GM23248 (cell line): ENCODE results near the gene PAX7.

Experiments
- EZH2 ChIP-seq: fragments of 200-600 bp; sonication (generic); IDR thresholded peaks from 2 replicates; pipeline ENCODE4 v1.6.1; 2018; ENCODE audit warnings: antibody characterized with exemption, mild to moderate bottlenecking; ENCODE audit not compliant: insufficient read depth, poor library complexity, severe bottlenecking
- EZH2phosphoT487 ChIP-seq: fragments of 200-600 bp; sonication (generic); IDR thresholded peaks from 2 replicates; pipeline ENCODE4 v1.6.1; 2018; ENCODE audit warnings: antibody characterized with exemption, moderate library complexity, mild to moderate bottlenecking, low read depth; ENCODE audit not compliant: insufficient read depth

- TF ChIP-seq EZH2phosphoT487 (no peak), EZH2 (no peak)
Measured at GRCh38 chr1:18687273-18687672, 56.6 kb downstream of the PAX7 start.
